HG03066 (cell line): ENCODE results near the gene ERN2.

Experiments used
- ATAC-seq: cut with Tn5 transposase; IDR thresholded peaks from one replicate; pipeline ENCODE4 v1.9.1; 2021; ENCODE audit warnings: low read depth; ENCODE audit not compliant: unreplicated experiment

The ERN2 gene

GRCh38 chr16:23690771-23691482 lies 22.1 kb downstream of the ERN2 start:
- no peak for ATAC-seq

- ATAC-seq = no peak
Measured at GRCh38 chr16:23689442-23690187, 23.4 kb downstream of the ERN2 start.

DNA sequence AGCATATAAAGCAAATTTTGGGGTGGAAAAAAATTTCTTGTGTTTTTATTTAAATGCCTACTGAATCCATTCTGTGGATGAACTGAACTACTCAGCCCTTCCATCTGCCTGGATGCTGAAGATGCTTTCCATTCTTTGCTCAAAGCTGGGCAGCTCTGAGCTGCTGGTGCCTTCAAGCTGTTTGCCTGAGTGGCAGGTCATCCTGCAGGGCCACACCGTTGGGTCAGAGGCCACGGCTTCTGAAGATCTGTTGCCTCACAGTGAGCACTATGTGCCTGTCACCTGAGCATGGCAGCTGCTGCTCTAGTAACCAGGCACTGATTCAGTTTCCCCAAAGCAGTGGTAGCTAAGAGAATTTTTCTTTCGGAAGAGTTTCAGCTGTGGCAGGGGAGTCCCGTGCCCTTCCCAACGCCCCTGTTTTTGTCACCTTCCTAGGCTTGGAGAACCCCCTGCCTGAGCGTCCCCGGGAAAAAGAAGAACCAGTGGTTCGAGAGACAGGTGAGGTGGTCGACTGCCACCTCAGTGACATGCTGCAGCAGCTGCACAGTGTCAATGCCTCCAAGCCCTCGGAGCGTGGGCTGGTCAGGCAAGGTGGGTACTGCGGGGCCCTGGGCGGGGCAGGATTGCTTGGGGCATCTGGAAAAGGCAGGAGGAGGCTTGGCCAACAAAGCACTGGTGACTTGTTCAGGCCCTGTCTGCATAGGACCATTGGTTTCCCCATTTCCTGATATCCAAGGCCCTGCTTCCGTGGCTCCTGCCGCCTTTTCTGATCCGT lies 25.8 kb downstream of the ERN2 start:
- no peak for ATAC-seq

DNA sequence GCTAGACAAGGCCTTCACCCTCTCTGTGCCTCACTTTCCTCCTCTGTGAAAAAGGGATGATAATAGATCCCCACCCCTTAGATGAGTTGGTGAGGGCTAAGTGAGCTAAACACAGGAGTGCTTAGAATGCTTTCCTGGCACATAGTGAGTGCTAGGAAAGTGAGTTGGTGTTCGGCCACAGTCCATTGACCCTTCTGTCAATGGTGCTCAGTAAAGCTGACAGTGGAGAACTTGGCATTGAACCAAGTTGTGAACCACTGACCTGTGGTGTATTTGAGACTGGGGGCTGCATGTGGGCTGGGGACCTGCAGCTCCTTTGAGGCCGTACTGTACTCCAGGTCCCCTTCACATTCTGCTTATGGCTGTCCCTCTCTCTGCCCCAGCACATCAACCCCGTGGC lies 29.5 kb downstream of the ERN2 start:
- no peak for ATAC-seq

DNA sequence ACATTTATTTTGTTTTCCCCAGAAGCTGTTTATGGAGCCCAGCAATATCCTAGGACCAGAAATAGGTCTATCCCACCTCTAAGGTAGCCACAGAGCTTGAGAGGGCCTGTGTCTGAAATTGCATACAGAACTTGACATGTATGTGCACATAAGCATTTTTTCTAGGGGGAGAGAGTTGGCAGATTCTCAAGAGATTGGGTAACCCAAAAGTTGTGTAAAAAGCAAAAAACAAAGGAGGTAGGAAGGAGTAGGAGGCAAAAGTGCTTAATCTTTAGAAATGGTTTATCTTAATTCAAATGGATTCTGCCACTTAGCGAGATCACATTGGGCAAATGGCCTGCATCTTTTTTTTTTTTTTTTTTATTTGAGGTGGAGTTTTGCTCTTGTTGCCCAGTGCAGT lies 30.8 kb downstream of the ERN2 start:
- ATAC-seq = no peak

- ATAC-seq = no peak
Measured at GRCh38 chr16:23679986-23680336, 33.1 kb downstream of the ERN2 start.

GRCh38 chr16:23679274-23679985 lies 33.6 kb downstream of the ERN2 start:
- no peak for ATAC-seq

DNA sequence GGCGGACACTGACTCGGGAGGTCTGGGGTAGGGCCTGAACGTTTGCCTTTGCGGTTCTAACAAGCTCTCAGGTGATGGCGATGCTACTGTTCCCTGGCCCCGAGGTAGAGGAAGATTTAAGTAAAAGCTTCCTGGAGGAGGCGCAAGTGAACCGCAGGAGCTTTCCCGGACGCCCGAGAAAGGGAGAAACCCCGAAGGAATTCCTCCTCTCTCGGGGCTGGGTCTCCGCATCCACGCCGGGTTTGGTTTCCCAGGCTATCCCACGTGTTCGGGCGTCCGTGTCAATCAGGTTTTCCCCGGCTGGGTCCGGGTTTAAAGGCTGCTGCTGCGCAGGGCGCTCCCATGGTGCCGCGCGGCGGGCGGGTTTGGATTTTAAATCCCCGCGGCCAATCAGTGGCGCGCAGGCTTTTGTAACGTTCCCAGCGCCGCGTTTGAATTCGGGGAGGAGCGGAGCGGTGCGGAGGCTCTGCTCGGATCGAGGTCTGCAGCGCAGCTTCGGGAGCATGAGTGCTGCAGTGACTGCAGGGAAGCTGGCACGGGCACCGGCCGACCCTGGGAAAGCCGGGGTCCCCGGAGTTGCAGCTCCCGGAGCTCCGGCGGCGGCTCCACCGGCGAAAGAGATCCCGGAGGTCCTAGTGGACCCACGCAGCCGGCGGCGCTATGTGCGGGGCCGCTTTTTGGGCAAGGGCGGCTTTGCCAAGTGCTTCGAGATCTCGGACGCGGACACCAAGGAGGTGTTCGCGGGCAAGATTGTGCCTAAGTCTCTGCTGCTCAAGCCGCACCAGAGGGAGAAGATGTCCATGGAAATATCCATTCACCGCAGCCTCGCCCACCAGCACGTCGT lies 34.4 kb downstream of the ERN2 start, which contains the start of gene PLK1:
Gene PLK1, plus strand, starts transcription at position 460 of the 844 bp plus-strand sequence. Its CDS starts 44 bp downstream, at position 504.
- ATAC-seq = peak; percentile 81

GRCh38 chr16:23676924-23677480 lies 36.0 kb downstream of the ERN2 start:
- no peak for ATAC-seq

- no peak for ATAC-seq
Measured at GRCh38 chr16:23673971-23674614, 38.9 kb downstream of the ERN2 start.

DNA sequence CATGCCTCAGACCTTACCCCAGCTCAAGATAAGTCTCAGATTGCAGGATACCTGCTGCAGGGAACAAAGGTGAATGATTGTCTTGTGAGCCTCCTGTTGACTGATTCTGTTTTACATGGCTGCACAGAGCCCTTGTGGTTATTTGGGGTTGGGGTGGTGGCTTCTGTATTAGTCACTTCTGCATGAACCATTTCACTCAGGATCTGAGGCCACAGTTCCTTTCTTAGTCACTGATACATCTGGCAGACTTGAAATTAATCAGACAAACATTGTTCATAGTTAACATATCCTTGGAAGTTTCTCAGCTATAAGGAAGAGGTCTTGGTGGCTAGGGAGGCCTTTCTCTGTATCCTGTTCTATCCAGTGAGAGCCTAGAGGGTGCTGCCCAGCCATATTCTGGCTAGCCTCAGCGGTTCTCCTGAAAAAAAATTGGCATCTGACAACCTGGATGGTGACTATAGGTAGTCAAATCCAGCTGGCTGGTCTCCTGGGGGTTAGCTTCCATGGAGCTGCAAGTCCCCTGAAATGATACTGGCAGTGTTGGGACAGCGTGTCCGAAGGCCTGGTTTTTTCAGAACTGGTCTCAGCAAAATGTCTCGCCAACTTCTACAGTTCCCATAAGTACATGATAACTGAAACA lies 42.8 kb downstream of the ERN2 start:
- peak; percentile 98 for ATAC-seq

DNA sequence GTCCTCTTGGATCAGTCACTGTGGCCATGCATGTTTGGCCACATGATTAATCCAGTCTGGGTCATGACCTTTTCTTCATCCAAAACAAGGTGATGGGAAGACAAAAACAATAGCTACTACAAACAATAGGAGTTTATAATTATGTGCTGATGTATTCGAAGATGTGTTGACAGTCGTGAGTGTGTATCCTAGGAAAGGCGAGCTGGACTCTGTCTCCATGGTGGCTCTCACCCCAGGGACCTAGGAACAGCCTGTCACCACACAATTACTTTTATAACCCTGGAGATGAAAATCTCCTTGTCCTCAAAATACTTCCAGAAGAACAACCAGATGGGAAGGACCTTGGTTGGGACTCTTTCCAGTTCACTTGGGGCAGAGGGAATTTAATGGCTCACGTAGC lies 44.1 kb downstream of the ERN2 start:
- ATAC-seq = no peak

GRCh38 chr16:23668225-23668624 lies 44.8 kb downstream of the ERN2 start:
- no peak for ATAC-seq

GRCh38 chr16:23667355-23667659 lies 45.7 kb downstream of the ERN2 start:
- ATAC-seq = no peak

GRCh38 chr16:23666571-23667354 lies 46.3 kb downstream of the ERN2 start:
- no peak for ATAC-seq

DNA sequence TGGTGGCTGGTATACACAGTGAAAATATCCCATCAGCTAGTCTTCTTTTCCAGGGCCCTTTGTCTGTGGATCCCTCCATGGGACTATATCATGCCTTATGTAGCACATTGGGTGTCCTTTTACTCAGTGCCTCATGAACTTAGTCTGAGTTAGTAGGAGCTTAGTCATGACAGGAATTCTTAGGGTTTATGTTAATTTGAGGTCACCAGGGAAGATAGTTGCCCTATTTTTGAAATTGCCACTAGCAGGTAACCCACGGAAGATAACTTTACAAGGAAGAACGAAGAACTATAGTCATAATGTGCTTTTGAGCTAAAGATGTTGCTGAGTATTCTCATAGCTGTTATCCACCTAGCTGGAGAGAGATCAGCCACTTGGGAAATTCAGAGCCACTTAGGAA lies 49.1 kb downstream of the ERN2 start:
- ATAC-seq = no peak

- no peak for ATAC-seq
Measured at GRCh38 chr16:23651943-23652468, 61.0 kb downstream of the ERN2 start.
